Fibroblast of villous mesenchyme (primary cell): ENCODE data around the gene CCDC179. TPM values are rescaled to one million over a fixed set of nuclear protein-coding genes. Genes with fewer than 3 reads are reported as not detected.

ENCODE experiments used
- DNase-seq: peaks from one replicate; pipeline ENCODE4 v3.0.0-alpha.2; 2010; ENCODE audit warnings: low read depth
- H3K4me3 ChIP-seq: 2 replicates; pipeline ENCODE4 v1.5.1; 2011; ENCODE audit warnings: low read depth, mild to moderate bottlenecking, low read length
- CTCF ChIP-seq: IDR thresholded peaks from 2 replicates; pipeline ENCODE4 v1.5.1; 2012; ENCODE audit warnings: low read depth, mild to moderate bottlenecking, low read length; ENCODE audit not compliant: insufficient read depth
- total RNA-seq: library from RNA; depleted of rRNA; stranded (reverse); fragments of >200 nt; gene quantifications from 2 replicates; pipeline ENCODE4 v1.2.3, GENCODE V29; 2012

The CCDC179 gene
- total RNA-seq, 1 donor, result not detected

GRCh38 chr11:22809893-22810292 is 50.4 kb downstream of the CCDC179 start:
- no peak for TF ChIP-seq CTCF
- DNase-seq, result no peak
- H3K4me3 ChIP-seq, result no peak overlapping the region

DNA sequence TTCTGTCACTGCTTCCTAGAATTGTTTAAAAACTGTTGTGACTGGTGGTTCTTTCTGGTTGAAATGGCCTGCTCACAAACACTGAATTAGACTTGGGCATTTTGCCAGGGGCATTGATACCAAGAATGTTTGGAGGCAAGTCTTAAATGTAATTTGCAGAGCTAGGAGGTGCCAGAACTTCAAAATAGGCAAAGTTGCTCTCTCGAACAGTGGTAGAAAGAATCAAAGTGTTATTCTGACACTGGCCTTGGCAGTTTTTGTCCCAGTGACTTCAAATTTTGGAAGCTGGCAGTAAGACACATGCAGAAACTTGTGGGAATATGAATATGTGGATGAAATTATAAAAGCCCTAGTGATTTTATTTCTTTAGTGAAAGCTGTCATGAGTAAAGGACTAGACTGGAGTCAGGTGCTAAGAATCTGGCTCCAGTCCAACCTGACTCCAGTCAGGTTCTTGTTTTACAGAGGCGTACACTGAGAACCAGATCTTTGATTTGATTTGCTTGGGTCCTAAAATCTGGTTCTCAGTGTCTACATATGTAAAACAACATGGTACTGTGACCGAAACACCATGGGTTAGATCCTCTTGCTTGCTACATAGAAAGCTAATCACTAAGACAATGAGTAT is 51.6 kb downstream of the CCDC179 start:
- TF ChIP-seq CTCF, result no peak
- DNase-seq, result no peak
- H3K4me3 ChIP-seq, result no peak overlapping the region

- no peak for TF ChIP-seq CTCF
- no peak for DNase-seq
- H3K4me3 ChIP-seq, result no peak overlapping the region
Observed at GRCh38 chr11:22807855-22808570, 52.3 kb downstream of the CCDC179 start.

GRCh38 chr11:22807391-22807790 is 52.9 kb downstream of the CCDC179 start:
- no peak for DNase-seq
- H3K4me3 ChIP-seq, result no peak overlapping the region
- no peak for TF ChIP-seq CTCF

DNA sequence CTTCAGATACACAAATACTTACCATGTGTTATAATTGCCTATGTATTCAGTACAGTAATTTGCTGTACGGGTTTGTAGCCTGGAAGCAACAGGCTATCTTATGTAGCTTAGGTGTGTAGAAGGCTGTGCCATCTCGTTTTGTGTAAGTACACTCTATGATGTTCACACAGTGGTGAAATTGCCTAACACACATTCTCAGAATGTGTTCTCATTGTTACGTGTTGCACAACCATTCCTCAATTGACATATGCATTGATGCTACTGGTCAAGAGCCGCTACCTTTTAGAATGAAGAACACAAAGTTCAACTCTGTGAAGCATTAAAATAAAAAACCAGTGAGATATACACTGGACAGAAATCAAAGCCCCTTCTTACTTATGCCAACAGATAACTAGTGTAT is 57.4 kb downstream of the CCDC179 start:
- DNase-seq, result no peak
- no peak overlapping the region for H3K4me3 ChIP-seq
- no peak for TF ChIP-seq CTCF

DNA sequence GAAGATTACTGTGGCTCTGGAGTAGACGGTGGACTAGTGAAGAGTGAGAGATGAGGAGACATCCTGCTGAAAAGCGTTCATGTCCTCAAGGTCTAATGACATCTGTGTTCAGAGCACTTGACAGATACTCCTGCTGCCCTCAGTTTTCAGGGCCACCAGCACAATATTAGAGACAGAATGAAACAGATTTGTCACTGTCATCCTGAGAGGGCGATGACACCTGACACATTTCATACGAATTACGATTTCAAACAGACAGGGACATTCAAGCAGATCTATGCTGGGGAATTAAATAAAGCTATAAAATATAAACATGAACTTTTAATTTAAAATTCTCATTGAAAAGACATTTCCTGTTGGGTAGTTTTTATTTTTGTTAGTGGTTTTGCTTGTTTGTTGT is 59.8 kb downstream of the CCDC179 start:
- no peak for TF ChIP-seq CTCF
- H3K4me3 ChIP-seq, result no peak overlapping the region
- no peak for DNase-seq
